ENCODE data around the gene CBY1.

CBY1 gene

DNA sequence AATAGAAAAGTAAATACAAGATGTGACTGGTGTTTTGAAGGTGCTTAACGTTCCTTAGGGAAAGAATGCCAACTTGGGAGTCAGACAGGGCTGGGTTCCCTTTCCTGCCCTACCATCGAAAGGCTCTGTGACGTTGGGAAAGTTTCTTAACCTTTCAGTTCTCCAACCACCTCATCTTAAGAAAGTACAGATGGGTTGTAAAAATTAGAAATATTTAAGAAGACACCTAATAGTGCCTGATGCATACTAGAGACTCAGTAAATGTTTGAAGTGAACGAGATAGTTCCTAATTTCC lies 50.4 kb downstream of the CBY1 start:
- H3K4me3 Mint-ChIP-seq: peak overlapping the region; percentile 94
- TF ChIP-seq, protein P1, sequence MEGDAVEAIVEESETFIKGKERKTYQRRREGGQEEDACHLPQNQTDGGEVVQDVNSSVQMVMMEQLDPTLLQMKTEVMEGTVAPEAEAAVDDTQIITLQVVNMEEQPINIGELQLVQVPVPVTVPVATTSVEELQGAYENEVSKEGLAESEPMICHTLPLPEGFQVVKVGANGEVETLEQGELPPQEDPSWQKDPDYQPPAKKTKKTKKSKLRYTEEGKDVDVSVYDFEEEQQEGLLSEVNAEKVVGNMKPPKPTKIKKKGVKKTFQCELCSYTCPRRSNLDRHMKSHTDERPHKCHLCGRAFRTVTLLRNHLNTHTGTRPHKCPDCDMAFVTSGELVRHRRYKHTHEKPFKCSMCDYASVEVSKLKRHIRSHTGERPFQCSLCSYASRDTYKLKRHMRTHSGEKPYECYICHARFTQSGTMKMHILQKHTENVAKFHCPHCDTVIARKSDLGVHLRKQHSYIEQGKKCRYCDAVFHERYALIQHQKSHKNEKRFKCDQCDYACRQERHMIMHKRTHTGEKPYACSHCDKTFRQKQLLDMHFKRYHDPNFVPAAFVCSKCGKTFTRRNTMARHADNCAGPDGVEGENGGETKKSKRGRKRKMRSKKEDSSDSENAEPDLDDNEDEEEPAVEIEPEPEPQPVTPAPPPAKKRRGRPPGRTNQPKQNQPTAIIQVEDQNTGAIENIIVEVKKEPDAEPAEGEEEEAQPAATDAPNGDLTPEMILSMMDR (IDR thresholded peaks at IDR 0.05): no peak
- H3K27me3 Mint-ChIP-seq (ENCODE audit: low read depth, poor library complexity): no peaks in the 10 kb centered on the region
- peak overlapping the region; percentile 65 for H3K27ac Mint-ChIP-seq
- DNase-seq: no peak
- peaks cover 18% of the 10 kb centered on the region for H3K36me3 Mint-ChIP-seq (ENCODE audit: low read depth)
- H3K9me3 Mint-ChIP-seq: no peaks in the 10 kb centered on the region
- H3K4me1 Mint-ChIP-seq: peaks cover 46% of the 10 kb centered on the region

DNA sequence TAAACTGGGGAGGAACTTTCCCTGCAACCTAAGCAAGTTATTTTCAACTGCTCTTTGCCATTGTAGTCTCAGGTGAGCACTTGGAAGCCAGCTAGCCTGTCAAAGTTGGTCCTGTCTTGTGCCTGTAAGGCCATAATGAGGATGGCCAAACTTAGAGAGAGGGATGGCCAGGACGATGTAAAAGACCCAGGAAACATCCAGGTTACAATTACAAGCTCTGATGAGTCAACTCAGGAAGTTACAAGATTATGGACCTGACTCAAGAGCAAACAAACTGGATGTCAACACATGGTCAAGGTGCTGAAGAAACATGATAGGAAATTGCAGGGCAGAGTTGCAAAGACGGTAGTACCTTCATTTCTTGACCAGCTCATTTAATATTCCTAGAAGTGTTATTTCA lies 50.9 kb downstream of the CBY1 start:
- TF ChIP-seq, protein P1 (IDR thresholded peaks at IDR 0.05): no peak
- peaks cover 50% of the 10 kb centered on the region for H3K4me1 Mint-ChIP-seq
- no peaks in the 10 kb centered on the region for H3K27me3 Mint-ChIP-seq (ENCODE audit: low read depth, poor library complexity)
- no peak for DNase-seq
- no peak overlapping the region for H3K27ac Mint-ChIP-seq
- peaks cover 18% of the 10 kb centered on the region for H3K36me3 Mint-ChIP-seq (ENCODE audit: low read depth)
- peak overlapping the region; percentile 94 for H3K4me3 Mint-ChIP-seq
- H3K9me3 Mint-ChIP-seq: no peaks in the 10 kb centered on the region

DNA sequence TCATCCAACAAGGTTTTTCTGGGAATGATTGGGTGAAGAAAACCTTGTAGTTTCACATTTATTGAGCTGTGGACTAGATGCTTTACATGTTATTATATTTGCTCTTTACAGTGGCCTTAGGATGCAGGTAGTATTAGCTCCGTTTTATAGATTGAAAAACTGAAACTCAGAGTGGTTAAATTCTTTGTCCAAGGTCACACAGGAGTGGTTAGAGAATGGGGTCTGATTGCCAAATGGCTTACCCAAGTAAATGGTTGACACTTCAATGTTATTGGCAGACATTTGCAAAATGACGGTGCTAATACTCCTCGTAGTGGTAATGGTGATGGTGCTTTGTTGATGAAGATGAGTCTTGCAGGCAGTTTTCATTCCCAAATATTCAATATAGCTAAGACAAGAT lies 51.5 kb downstream of the CBY1 start:
- H3K27ac Mint-ChIP-seq: no peak overlapping the region
- peaks cover 18% of the 10 kb centered on the region for H3K36me3 Mint-ChIP-seq (ENCODE audit: low read depth)
- no peaks in the 10 kb centered on the region for H3K27me3 Mint-ChIP-seq (ENCODE audit: low read depth, poor library complexity)

DNA sequence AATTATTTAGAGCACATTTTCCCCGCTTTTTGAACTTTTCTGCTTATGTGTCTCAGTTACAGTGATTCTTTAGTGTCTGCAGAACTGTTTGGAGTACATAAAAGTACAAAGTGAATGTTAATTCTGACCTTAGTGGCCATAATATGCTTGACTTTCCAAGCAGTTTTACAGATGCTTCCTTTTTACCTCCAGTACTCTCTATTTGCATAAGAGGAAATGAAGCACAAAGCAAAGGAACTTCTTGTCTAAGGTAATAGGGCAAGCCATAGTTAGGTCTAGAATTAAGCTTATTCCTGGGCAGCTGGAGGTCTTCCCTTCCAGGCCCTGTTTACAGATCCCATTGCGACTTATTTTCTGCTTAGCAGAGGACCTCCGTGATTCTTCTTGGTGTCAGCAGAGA lies 52.9 kb downstream of the CBY1 start:
- H3K27ac Mint-ChIP-seq: no peak overlapping the region
- H3K36me3 Mint-ChIP-seq (ENCODE audit: low read depth): peaks cover 18% of the 10 kb centered on the region
- H3K4me1 Mint-ChIP-seq: peaks cover 64% of the 10 kb centered on the region
- no peak overlapping the region for H3K4me3 Mint-ChIP-seq
- H3K27me3 Mint-ChIP-seq (ENCODE audit: low read depth, poor library complexity): peaks cover 4% of the 10 kb centered on the region
- no peaks in the 10 kb centered on the region for H3K9me3 Mint-ChIP-seq
- TF ChIP-seq, protein P1 (IDR thresholded peaks at IDR 0.05): no peak
- DNase-seq: no peak

More for the DNA sequence above, 51.5 kb downstream of the CBY1 start:
- peak overlapping the region; percentile 94 for H3K4me3 Mint-ChIP-seq
- no peaks in the 10 kb centered on the region for H3K9me3 Mint-ChIP-seq
- no peak for DNase-seq
- TF ChIP-seq, protein P1 (IDR thresholded peaks at IDR 0.05): no peak
- H3K4me1 Mint-ChIP-seq: peaks cover 57% of the 10 kb centered on the region

DNA sequence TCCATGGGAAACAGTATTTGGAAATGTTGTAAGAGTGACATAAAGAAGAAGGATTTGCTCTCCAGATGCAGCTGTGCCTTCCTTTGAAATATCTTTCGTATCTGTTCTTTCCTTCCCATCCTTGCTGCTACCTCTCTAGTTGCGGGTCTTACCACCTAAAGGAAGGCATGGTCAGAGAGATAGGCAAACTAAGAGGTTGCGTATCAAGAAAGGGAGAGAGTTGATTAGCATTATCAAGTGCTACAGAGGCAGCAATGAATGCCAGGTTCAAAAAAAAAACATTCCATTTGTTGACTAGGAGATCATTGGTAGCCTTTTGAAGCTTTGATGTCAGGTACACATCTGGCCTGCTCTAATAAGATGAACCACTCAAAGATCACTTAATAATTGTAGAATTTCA lies 53.9 kb downstream of the CBY1 start:
- DNase-seq: no peak
- TF ChIP-seq, protein P1 (IDR thresholded peaks at IDR 0.05): no peak
- Mint-ChIP-seq H3K4me3 (no peak overlapping the region), H3K27me3 (ENCODE audit: low read depth, poor library complexity) (peaks cover 4% of the 10 kb centered on the region), H3K4me1 (peaks cover 64% of the 10 kb centered on the region), H3K27ac (no peak overlapping the region), H3K36me3 (ENCODE audit: low read depth) (peaks cover 18% of the 10 kb centered on the region), H3K9me3 (no peaks in the 10 kb centered on the region)

DNA sequence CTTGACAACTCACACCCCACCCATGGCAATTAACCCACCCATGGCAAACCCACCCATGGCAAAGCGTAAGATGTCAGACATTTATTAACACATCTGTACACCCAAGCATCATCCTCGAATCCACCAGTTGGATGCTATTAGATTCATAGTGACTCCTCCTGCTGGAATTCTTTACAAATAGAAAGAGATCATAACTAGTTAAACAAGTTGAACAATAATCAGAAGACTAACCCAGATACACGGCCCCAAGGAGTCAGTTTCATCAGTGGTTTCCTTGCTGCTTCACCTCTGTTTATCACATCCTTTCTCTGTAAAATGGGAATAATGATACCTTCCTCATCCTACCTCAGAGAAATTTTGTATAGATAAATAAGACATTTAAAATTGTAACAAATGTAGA lies 54.4 kb downstream of the CBY1 start:
- TF ChIP-seq, protein P1 (IDR thresholded peaks at IDR 0.05): no peak
- Mint-ChIP-seq H3K36me3 (ENCODE audit: low read depth) (peaks cover 18% of the 10 kb centered on the region), H3K27me3 (ENCODE audit: low read depth, poor library complexity) (peaks cover 4% of the 10 kb centered on the region), H3K4me3 (no peak overlapping the region), H3K4me1 (peaks cover 68% of the 10 kb centered on the region), H3K9me3 (no peaks in the 10 kb centered on the region), H3K27ac (no peak overlapping the region)
- DNase-seq: no peak
